Neural cell (in vitro differentiated cells): ENCODE data around the gene CHCHD1. TPM values are rescaled to one million over a fixed set of nuclear protein-coding genes. Genes with fewer than 3 reads are reported as not detected.

Experiments used
- H2AFZ ChIP-seq: fragments of 200-600, 300-800 bp; sonication (generic), shearing (Covaris generic); 2 replicates; pipeline ENCODE4 v1.6.0; 2014; ENCODE audit warnings: low read depth, mild to moderate bottlenecking, antibody characterized with exemption, low read length, moderate library complexity
- H3F3A ChIP-seq: fragments of 200-600 bp; shearing (Covaris generic); 2 replicates; pipeline ENCODE4 v1.6.1; 2016; ENCODE audit warnings: mild to moderate bottlenecking, moderate library complexity, mixed read lengths, antibody characterized with exemption, low read length; ENCODE audit not compliant: insufficient read depth, poor library complexity, severe bottlenecking
- H3K27ac ChIP-seq: fragments of 200-600, 300-800 bp; sonication (generic), shearing (Covaris generic); 2 replicates; pipeline ENCODE4 v1.5.1; 2014; ENCODE audit warnings: mild to moderate bottlenecking, low read length, moderate library complexity
- H3K27me3 ChIP-seq: fragments of 300-800, 200-600 bp; sonication (generic), shearing (Covaris generic); 2 replicates; pipeline ENCODE4 v1.6.0; 2014; ENCODE audit warnings: mild to moderate bottlenecking, low read depth, low read length, moderate library complexity; ENCODE audit not compliant: insufficient read depth
- H3K36me3 ChIP-seq: fragments of 300-800, 200-600 bp; sonication (generic), shearing (Covaris generic); 2 replicates; pipeline ENCODE4 v1.5.1; 2014; ENCODE audit warnings: mild to moderate bottlenecking, antibody characterized with exemption, low read length, moderate library complexity; ENCODE audit not compliant: insufficient read depth
- H3K4me2 ChIP-seq: fragments of 300-800, 200-600 bp; sonication (generic), shearing (Covaris generic); 2 replicates; pipeline ENCODE4 v1.6.0; 2014; ENCODE audit warnings: mild to moderate bottlenecking, low read length
- H3K4me3 ChIP-seq: fragments of 300-800, 200-600 bp; sonication (generic), shearing (Covaris generic); 2 replicates; pipeline ENCODE4 v1.5.1; 2014; ENCODE audit warnings: mild to moderate bottlenecking, low read length, moderate library complexity
- H3K79me2 ChIP-seq: fragments of 200-600 bp; shearing (Covaris generic); replicated peaks from 2 replicates; pipeline ENCODE4 v1.6.0; 2014; ENCODE audit warnings: mild to moderate bottlenecking, low read length, moderate library complexity; ENCODE audit not compliant: insufficient read depth
- H3K9ac ChIP-seq: fragments of 300-800, 200-600 bp; sonication (generic), shearing (Covaris generic); 2 replicates; pipeline ENCODE4 v1.6.1; 2016; ENCODE audit warnings: mild to moderate bottlenecking, low read length, mixed read lengths
- H3K9me2 ChIP-seq: fragments of 200-600 bp; shearing (Covaris generic); 2 replicates; pipeline ENCODE4 v1.6.1; 2016; ENCODE audit warnings: mild to moderate bottlenecking, low read length, mixed read lengths; ENCODE audit not compliant: insufficient read depth
- H3K9me3 ChIP-seq: fragments of 200-600, 300-800 bp; sonication (generic), shearing (Covaris generic); 2 replicates; pipeline ENCODE4 v1.6.1; 2016; ENCODE audit warnings: mild to moderate bottlenecking, mixed run types, low read length, moderate library complexity, mixed read lengths
- H4K20me1 ChIP-seq: fragments of 200-600 bp; shearing (Covaris generic); 2 replicates; pipeline ENCODE4 v1.6.1; 2016; ENCODE audit warnings: mild to moderate bottlenecking, mixed run types; ENCODE audit not compliant: insufficient read depth
- EP300 ChIP-seq: fragments of 450-650 bp; conservative IDR thresholded peaks from 2 replicates; pipeline ENCODE4 v1.6.1; 2014; ENCODE audit warnings: antibody characterized with exemption, mild to moderate bottlenecking, moderate library complexity; ENCODE audit not compliant: poor library complexity, severe bottlenecking
- EZH2 ChIP-seq: fragments of 200-600, 300-800 bp; shearing (Covaris generic), sonication (generic); IDR thresholded peaks from 2 replicates; pipeline ENCODE4 v1.6.1; 2014; ENCODE audit warnings: antibody characterized with exemption, low read length, borderline replicate concordance, mild to moderate bottlenecking; ENCODE audit not compliant: insufficient read depth, poor library complexity, severe bottlenecking
- MXI1 ChIP-seq: fragments of 450-650 bp; conservative IDR thresholded peaks from 2 replicates; pipeline ENCODE4 v1.6.1; 2014; ENCODE audit warnings: antibody characterized with exemption, mild to moderate bottlenecking; ENCODE audit not compliant: poor library complexity, severe bottlenecking
- POLR2AphosphoS5 ChIP-seq: IDR thresholded peaks from 2 replicates; pipeline ENCODE4 v1.6.1; 2012
- RAD21 ChIP-seq: fragments of 450-650 bp; conservative IDR thresholded peaks from 2 replicates; pipeline ENCODE4 v1.6.1; 2014; ENCODE audit warnings: antibody characterized with exemption, mild to moderate bottlenecking, moderate library complexity
- TAF1 ChIP-seq: IDR thresholded peaks from 2 replicates; pipeline ENCODE4 v1.6.1; 2012; ENCODE audit warnings: low read depth
- polyA plus RNA-seq: library from polyadenylated mRNA; depleted of rRNA; stranded (reverse); fragments of >200 nt; gene quantifications from 2 replicates; pipeline ENCODE4 v1.2.3, GENCODE V29; 2014
- TF ChIP-seq, protein P1 (sequence below): IDR thresholded peaks from 2 replicates; pipeline ENCODE4 v1.6.1; 2012; ENCODE audit warnings: borderline replicate concordance
- TF ChIP-seq, protein P2 (sequence below): fragments of 450-650 bp; IDR thresholded peaks from 2 replicates; pipeline ENCODE4 v1.5.1; 2014; ENCODE audit warnings: antibody characterized with exemption, mild to moderate bottlenecking, moderate library complexity; ENCODE audit not compliant: poor library complexity, severe bottlenecking

Gene CHCHD1
- polyA plus RNA-seq, 1 donor from 2014 or later: 82.5 TPM

DNA sequence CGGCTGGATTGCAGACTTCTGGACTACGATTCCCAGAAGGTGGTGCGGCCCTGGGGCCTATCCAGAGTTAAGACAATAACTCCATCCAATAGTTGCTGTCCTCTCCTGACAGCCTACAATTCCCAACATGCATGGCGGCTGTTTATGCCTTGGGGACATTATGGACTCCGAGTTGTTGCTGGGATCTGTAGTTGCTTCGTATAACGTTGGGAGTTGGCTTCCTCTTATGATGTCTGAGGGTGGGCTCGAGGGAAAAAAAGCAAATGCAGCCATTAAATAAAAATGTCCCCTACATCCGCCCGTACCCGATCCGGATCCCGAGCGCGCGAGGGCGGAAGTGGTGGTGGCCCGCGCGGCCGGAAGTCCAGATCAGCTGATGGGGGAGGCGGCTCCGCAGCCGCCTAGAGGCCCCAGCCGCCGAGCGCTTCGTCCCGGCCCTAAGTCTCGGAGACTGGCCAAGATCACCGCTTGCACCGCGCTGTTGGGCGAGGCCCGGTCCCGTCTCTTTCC is 3.4 kb downstream of the CHCHD1 start, which contains the start of gene ZSWIM8:
Gene ZSWIM8 (plus strand): TSS at position 396 of the 510 bp plus-strand sequence. CDS start 273 bp downstream, outside the sequence.
- peaks cover 3% of the 10 kb centered on the region for H4K20me1 ChIP-seq
- peak within 1 kb of the TSS; percentile 91 for H3K4me2 ChIP-seq
- no peaks in the 10 kb centered on the region for H3K9me3 ChIP-seq
- peak within 1 kb of the TSS; percentile 90 for H3K4me3 ChIP-seq
- no peaks in the 10 kb centered on the region for H3F3A ChIP-seq
- peak within 1 kb of the TSS; percentile 86 for H3K27ac ChIP-seq
- H2AFZ ChIP-seq: no peak within 1 kb of the TSS
- H3K9me2 ChIP-seq: no peaks in the 10 kb centered on the region
- no peaks in the 10 kb centered on the region for H3K27me3 ChIP-seq
- TF ChIP-seq TAF1 (peak; percentile 49), EP300 (peak; percentile 68), POLR2AphosphoS5 (peak; percentile 84), MXI1 (peak; percentile 80), EZH2 (no peak)
- TF ChIP-seq, protein P1, sequence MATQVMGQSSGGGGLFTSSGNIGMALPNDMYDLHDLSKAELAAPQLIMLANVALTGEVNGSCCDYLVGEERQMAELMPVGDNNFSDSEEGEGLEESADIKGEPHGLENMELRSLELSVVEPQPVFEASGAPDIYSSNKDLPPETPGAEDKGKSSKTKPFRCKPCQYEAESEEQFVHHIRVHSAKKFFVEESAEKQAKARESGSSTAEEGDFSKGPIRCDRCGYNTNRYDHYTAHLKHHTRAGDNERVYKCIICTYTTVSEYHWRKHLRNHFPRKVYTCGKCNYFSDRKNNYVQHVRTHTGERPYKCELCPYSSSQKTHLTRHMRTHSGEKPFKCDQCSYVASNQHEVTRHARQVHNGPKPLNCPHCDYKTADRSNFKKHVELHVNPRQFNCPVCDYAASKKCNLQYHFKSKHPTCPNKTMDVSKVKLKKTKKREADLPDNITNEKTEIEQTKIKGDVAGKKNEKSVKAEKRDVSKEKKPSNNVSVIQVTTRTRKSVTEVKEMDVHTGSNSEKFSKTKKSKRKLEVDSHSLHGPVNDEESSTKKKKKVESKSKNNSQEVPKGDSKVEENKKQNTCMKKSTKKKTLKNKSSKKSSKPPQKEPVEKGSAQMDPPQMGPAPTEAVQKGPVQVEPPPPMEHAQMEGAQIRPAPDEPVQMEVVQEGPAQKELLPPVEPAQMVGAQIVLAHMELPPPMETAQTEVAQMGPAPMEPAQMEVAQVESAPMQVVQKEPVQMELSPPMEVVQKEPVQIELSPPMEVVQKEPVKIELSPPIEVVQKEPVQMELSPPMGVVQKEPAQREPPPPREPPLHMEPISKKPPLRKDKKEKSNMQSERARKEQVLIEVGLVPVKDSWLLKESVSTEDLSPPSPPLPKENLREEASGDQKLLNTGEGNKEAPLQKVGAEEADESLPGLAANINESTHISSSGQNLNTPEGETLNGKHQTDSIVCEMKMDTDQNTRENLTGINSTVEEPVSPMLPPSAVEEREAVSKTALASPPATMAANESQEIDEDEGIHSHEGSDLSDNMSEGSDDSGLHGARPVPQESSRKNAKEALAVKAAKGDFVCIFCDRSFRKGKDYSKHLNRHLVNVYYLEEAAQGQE: no peak
- TF ChIP-seq, protein P2, sequence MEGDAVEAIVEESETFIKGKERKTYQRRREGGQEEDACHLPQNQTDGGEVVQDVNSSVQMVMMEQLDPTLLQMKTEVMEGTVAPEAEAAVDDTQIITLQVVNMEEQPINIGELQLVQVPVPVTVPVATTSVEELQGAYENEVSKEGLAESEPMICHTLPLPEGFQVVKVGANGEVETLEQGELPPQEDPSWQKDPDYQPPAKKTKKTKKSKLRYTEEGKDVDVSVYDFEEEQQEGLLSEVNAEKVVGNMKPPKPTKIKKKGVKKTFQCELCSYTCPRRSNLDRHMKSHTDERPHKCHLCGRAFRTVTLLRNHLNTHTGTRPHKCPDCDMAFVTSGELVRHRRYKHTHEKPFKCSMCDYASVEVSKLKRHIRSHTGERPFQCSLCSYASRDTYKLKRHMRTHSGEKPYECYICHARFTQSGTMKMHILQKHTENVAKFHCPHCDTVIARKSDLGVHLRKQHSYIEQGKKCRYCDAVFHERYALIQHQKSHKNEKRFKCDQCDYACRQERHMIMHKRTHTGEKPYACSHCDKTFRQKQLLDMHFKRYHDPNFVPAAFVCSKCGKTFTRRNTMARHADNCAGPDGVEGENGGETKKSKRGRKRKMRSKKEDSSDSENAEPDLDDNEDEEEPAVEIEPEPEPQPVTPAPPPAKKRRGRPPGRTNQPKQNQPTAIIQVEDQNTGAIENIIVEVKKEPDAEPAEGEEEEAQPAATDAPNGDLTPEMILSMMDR: peak; percentile 22
- peak within 1 kb of the TSS; percentile 87 for H3K9ac ChIP-seq
- H3K36me3 ChIP-seq: no peaks in the 10 kb centered on the region
- peaks cover 59% of the 10 kb centered on the region for H3K79me2 ChIP-seq

DNA sequence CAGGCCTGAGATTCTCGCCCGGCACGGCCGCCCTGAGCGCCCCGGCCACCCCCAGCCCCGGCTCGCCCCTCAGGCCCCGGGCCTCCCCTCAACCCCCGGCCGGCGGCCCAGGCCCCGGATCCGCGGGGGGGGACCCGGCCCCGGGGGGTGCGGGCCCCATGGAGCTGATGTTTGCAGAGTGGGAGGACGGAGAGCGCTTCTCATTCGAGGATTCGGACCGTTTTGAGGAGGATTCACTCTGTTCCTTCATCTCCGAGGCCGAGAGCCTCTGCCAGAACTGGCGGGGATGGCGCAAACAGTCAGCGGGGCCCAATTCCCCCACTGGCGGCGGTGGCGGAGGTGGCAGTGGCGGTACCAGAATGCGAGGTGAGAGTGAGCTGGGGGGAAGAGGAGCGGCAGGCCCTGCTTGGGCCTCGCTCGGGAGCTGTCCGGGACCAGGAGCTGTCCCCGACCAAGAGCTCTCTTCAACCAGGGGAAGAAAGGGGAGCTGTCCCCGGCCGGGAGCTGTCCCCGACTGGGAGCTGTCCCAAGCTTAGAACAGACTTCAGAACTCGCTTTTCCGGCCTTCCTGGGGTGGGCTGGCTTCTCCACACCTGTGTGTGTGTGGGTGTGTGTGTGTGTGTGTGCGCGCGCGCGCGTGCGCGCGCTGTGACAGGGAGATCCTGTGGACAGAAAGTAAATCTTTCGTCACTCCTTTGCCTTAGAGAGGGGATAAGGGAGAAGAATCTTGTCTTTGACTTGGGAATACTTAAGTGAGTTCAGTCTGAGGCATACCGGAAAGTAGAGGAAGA is 4.1 kb downstream of the CHCHD1 start:
- TF ChIP-seq POLR2AphosphoS5: no peak
- TF ChIP-seq, protein P1: no peak
- no peak for TF ChIP-seq EP300
- no peak for TF ChIP-seq RAD21
- no peak for TF ChIP-seq TAF1
- TF ChIP-seq, protein P2: no peak
- TF ChIP-seq MXI1: peak; percentile 15

More for the DNA sequence above, 4.1 kb downstream of the CHCHD1 start:
- Histone ChIP-seq H4K20me1 (peaks cover 3% of the 10 kb centered on the region), H3K4me3 (peak overlapping the region; percentile 90), H3K9me2 (no peaks in the 10 kb centered on the region), H3K4me2 (peak overlapping the region; percentile 91), H3K9me3 (no peaks in the 10 kb centered on the region), H3K79me2 (peaks cover 53% of the 10 kb centered on the region), H3K27me3 (no peaks in the 10 kb centered on the region), H2AFZ (no peak overlapping the region), H3K36me3 (no peaks in the 10 kb centered on the region), H3F3A (no peaks in the 10 kb centered on the region), H3K27ac (peak overlapping the region; percentile 86), H3K9ac (peak overlapping the region; percentile 87)
